ENCODE data around the gene LYRM1.
"Not testable (repeated sequence)": the region's sequence is repeated elsewhere in the genome, so short reads cannot be mapped to it uniquely, and the experiment has no call there.

DNA sequence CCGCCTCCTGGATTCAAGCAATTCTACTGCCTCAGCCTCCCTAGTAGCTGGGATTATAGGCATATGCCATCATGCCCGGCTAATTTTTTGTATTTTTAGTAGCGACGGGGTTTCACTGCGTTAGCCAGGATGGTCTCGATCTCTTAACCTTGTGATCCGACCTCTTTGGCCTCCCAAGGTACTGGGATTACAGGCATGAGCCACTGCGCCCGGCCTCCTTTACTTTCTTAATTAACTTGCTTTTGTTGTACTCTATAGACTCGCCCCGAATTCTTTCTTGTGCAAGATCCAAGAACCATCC lies 45.0 kb downstream of the LYRM1 start:
- not testable (repeated sequence) for TF ChIP-seq CTCF, POLR2A, EP300 (IDR thresholded peaks at IDR 0.05)
